ENCODE measurements around the gene NCDN.
"Not testable (repeated sequence)": the region's sequence is repeated elsewhere in the genome, so short reads cannot be mapped to it uniquely, and the experiment has no call there.

The NCDN gene

GRCh38 chr1:35580949-35581388 lies 23.4 kb downstream of the NCDN start:
- Histone ChIP-seq H3K27me3 (ENCODE audit: control insufficient read depth in 1 of 2, insufficient read depth in 1 of 2, low read length in 2 of 2) (peaks cover 18 to 23% of the 10 kb centered on the region in 2 experiments), H3K9ac (ENCODE audit: low read length) (no peak overlapping the region), H3K9me3 (ENCODE audit: control insufficient read depth, low read length) (no peaks in the 10 kb centered on the region), H2AFZ (ENCODE audit: low read depth, low read length) (no peak overlapping the region), H2AK5ac (ENCODE audit: low read length, severe bottlenecking) (no peak overlapping the region), H2BK5ac (ENCODE audit: low read depth, low read length, poor library complexity, severe bottlenecking) (no peak overlapping the region), H3K27ac (ENCODE audit: low read length, poor library complexity, severe bottlenecking) (no peak overlapping the region), H3K4me1 (ENCODE audit: control insufficient read depth, insufficient read depth, low read depth, low read length) (peaks cover 10% of the 10 kb centered on the region), H3K79me1 (replicated peaks; ENCODE audit: low read length, poor library complexity, severe bottlenecking) (no peaks in the 10 kb centered on the region), H3K4me3 (ENCODE audit: insufficient read depth in 1 of 2, low read depth in 1 of 2, low read length in 2 of 2) (no peak overlapping the region), H2BK15ac (ENCODE audit: low read depth, poor library complexity, severe bottlenecking) (no peak overlapping the region), H3K14ac (ENCODE audit: low read length in 2 of 2) (no peak overlapping the region), H2BK12ac (ENCODE audit: low read length in 2 of 2) (no peak overlapping the region), H4K91ac (ENCODE audit: low read length) (no peak overlapping the region), H3K4me2 (ENCODE audit: low read length, poor library complexity, severe bottlenecking) (no peak overlapping the region), H2BK120ac (ENCODE audit: low read depth, low read length) (no peak overlapping the region), H4K8ac (ENCODE audit: low read length) (no peak overlapping the region), H3K36me3 (ENCODE audit: control insufficient read depth in 1 of 2, insufficient read depth in 2 of 2, low read depth in 1 of 2, low read length in 2 of 2) (peaks cover 0 to 4% of the 10 kb centered on the region in 2 experiments), H3K4ac (ENCODE audit: low read depth in 1 of 2, low read length in 2 of 2) (no peak overlapping the region), H3K23ac (ENCODE audit: low read length in 2 of 2) (no peak overlapping the region), H3K18ac (ENCODE audit: low read depth in 1 of 2, low read length in 2 of 2) (no peak overlapping the region)
- WGBS, result no CpG with 5 or more reads among the region's 4 CpGs
- DNase-seq, result no peak

- H2BK120ac ChIP-seq (ENCODE audit: low read depth, low read length); DNase-seq; H2AK5ac ChIP-seq (ENCODE audit: low read length, severe bottlenecking); H3K79me1 ChIP-seq (replicated peaks; ENCODE audit: low read length, poor library complexity, severe bottlenecking); H3K18ac ChIP-seq (ENCODE audit: low read depth in 1 of 2, low read length in 2 of 2); H2AFZ ChIP-seq (ENCODE audit: low read depth, low read length); H3K9ac ChIP-seq (ENCODE audit: low read length); H3K14ac ChIP-seq (ENCODE audit: low read length in 2 of 2); H2BK12ac ChIP-seq (ENCODE audit: low read length in 2 of 2); H3K9me3 ChIP-seq (ENCODE audit: control insufficient read depth, low read length); H3K4me3 ChIP-seq (ENCODE audit: insufficient read depth in 1 of 2, low read depth in 1 of 2, low read length in 2 of 2); H3K4me1 ChIP-seq (ENCODE audit: control insufficient read depth, insufficient read depth, low read depth, low read length); H4K8ac ChIP-seq (ENCODE audit: low read length); H3K4ac ChIP-seq (ENCODE audit: low read depth in 1 of 2, low read length in 2 of 2); H3K36me3 ChIP-seq (ENCODE audit: control insufficient read depth in 1 of 2, insufficient read depth in 2 of 2, low read depth in 1 of 2, low read length in 2 of 2); H3K4me2 ChIP-seq (ENCODE audit: low read length, poor library complexity, severe bottlenecking); H2BK5ac ChIP-seq (ENCODE audit: low read depth, low read length, poor library complexity, severe bottlenecking); H2BK15ac ChIP-seq (ENCODE audit: low read depth, poor library complexity, severe bottlenecking); H3K27ac ChIP-seq (ENCODE audit: low read length, poor library complexity, severe bottlenecking); H3K23ac ChIP-seq (ENCODE audit: low read length in 2 of 2); H4K91ac ChIP-seq (ENCODE audit: low read length): not testable (repeated sequence)
- H3K27me3 ChIP-seq (ENCODE audit: control insufficient read depth in 1 of 2, insufficient read depth in 1 of 2, low read length in 2 of 2), result peaks cover 11 to 17% of the 10 kb centered on the region in 2 experiments
- 92% methylated on average over 9 of the region's 9 CpGs for WGBS
Observed at GRCh38 chr1:35581621-35582020, 24.0 kb downstream of the NCDN start.

GRCh38 chr1:35585281-35585680 lies 27.7 kb downstream of the NCDN start:
- Histone ChIP-seq H3K4me3 (ENCODE audit: insufficient read depth in 1 of 2, low read depth in 1 of 2, low read length in 2 of 2) (no peak overlapping the region), H3K4ac (ENCODE audit: low read depth in 1 of 2, low read length in 2 of 2) (no peak overlapping the region), H3K4me1 (ENCODE audit: control insufficient read depth, insufficient read depth, low read depth, low read length) (no peaks in the 10 kb centered on the region), H3K4me2 (ENCODE audit: low read length, poor library complexity, severe bottlenecking) (no peak overlapping the region), H4K8ac (ENCODE audit: low read length) (no peak overlapping the region), H2AK5ac (ENCODE audit: low read length, severe bottlenecking) (no peak overlapping the region), H3K18ac (ENCODE audit: low read depth in 1 of 2, low read length in 2 of 2) (no peak overlapping the region), H3K9ac (ENCODE audit: low read length) (no peak overlapping the region), H2BK5ac (ENCODE audit: low read depth, low read length, poor library complexity, severe bottlenecking) (no peak overlapping the region), H2BK120ac (ENCODE audit: low read depth, low read length) (no peak overlapping the region), H3K14ac (ENCODE audit: low read length in 2 of 2) (no peak overlapping the region), H2BK12ac (ENCODE audit: low read length in 2 of 2) (no peak overlapping the region), H3K23ac (ENCODE audit: low read length in 2 of 2) (no peak overlapping the region), H3K27me3 (ENCODE audit: control insufficient read depth in 1 of 2, insufficient read depth in 1 of 2, low read length in 2 of 2) (no peaks in the 10 kb centered on the region), H3K36me3 (ENCODE audit: control insufficient read depth in 1 of 2, insufficient read depth in 2 of 2, low read depth in 1 of 2, low read length in 2 of 2) (peaks cover 0 to 3% of the 10 kb centered on the region in 2 experiments), H3K27ac (ENCODE audit: low read length, poor library complexity, severe bottlenecking) (no peak overlapping the region), H2AFZ (ENCODE audit: low read depth, low read length) (no peak overlapping the region), H2BK15ac (ENCODE audit: low read depth, poor library complexity, severe bottlenecking) (no peak overlapping the region), H3K9me3 (ENCODE audit: control insufficient read depth, low read length) (no peaks in the 10 kb centered on the region), H3K79me1 (replicated peaks; ENCODE audit: low read length, poor library complexity, severe bottlenecking) (no peaks in the 10 kb centered on the region), H4K91ac (ENCODE audit: low read length) (no peak overlapping the region)
- 100% methylated on average over 1 of the region's 3 CpGs for WGBS
- DNase-seq, result no peak

- not testable (repeated sequence) for H2BK5ac ChIP-seq (ENCODE audit: low read depth, low read length, poor library complexity, severe bottlenecking); H3K27ac ChIP-seq (ENCODE audit: low read length, poor library complexity, severe bottlenecking); H3K4me1 ChIP-seq (ENCODE audit: control insufficient read depth, insufficient read depth, low read depth, low read length); H3K27me3 ChIP-seq (ENCODE audit: control insufficient read depth in 1 of 2, insufficient read depth in 1 of 2, low read length in 2 of 2); H3K79me1 ChIP-seq (replicated peaks; ENCODE audit: low read length, poor library complexity, severe bottlenecking); H2BK15ac ChIP-seq (ENCODE audit: low read depth, poor library complexity, severe bottlenecking); H4K8ac ChIP-seq (ENCODE audit: low read length); H3K18ac ChIP-seq (ENCODE audit: low read depth in 1 of 2, low read length in 2 of 2); H3K36me3 ChIP-seq (ENCODE audit: control insufficient read depth in 1 of 2, insufficient read depth in 2 of 2, low read depth in 1 of 2, low read length in 2 of 2); H3K4me2 ChIP-seq (ENCODE audit: low read length, poor library complexity, severe bottlenecking); H3K9ac ChIP-seq (ENCODE audit: low read length); H4K91ac ChIP-seq (ENCODE audit: low read length); H2AFZ ChIP-seq (ENCODE audit: low read depth, low read length); H2AK5ac ChIP-seq (ENCODE audit: low read length, severe bottlenecking); H3K4me3 ChIP-seq (ENCODE audit: insufficient read depth in 1 of 2, low read depth in 1 of 2, low read length in 2 of 2); H3K4ac ChIP-seq (ENCODE audit: low read depth in 1 of 2, low read length in 2 of 2); H3K14ac ChIP-seq (ENCODE audit: low read length in 2 of 2); H2BK120ac ChIP-seq (ENCODE audit: low read depth, low read length); H3K9me3 ChIP-seq (ENCODE audit: control insufficient read depth, low read length); DNase-seq; H3K23ac ChIP-seq (ENCODE audit: low read length in 2 of 2); H2BK12ac ChIP-seq (ENCODE audit: low read length in 2 of 2)
- 88% methylated on average over 1 of the region's 1 CpG for WGBS
Observed at GRCh38 chr1:35585805-35586204, 28.2 kb downstream of the NCDN start.

Measured in mesenchymal stem cell (in vitro differentiated cells and primary cell).